HAP-1 (cell line): ENCODE results near the gene PSG6.
"Not testable (repeated sequence)": the region's sequence is repeated elsewhere in the genome, so short reads cannot be mapped to it uniquely, and the experiment has no call there.

Experiments used
- DNase-seq, 2 experiments: peaks; one replicate each; pipeline ENCODE4 v3.0.0-alpha.2; 2016 to 2020; ENCODE audit warnings: low spot score in 2 of 2
- H3K27me3 ChIP-seq: fragments of 250-450 bp; sonication (Bioruptor Pico); 2 replicates; pipeline ENCODE4 v1.5.1; 2020; ENCODE audit warnings: low read depth, mild to moderate bottlenecking, moderate library complexity
- H3K36me3 ChIP-seq: fragments of 250-450 bp; sonication (Bioruptor Pico); replicated peaks from 2 replicates; pipeline ENCODE4 v1.5.1; 2020; ENCODE audit warnings: mild to moderate bottlenecking
- H3K4me1 ChIP-seq: fragments of 250-450 bp; sonication (Bioruptor Pico); 2 replicates; pipeline ENCODE4 v1.5.1; 2020; ENCODE audit warnings: mild to moderate bottlenecking
- H3K4me3 ChIP-seq: fragments of 250-450 bp; sonication (Bioruptor Pico); 2 replicates; pipeline ENCODE4 v1.5.1; 2020; ENCODE audit warnings: mild to moderate bottlenecking, moderate library complexity
- H3K9me3 ChIP-seq: fragments of 250-450 bp; sonication (Bioruptor Pico); 2 replicates; pipeline ENCODE4 v1.5.1; 2020; ENCODE audit warnings: mild to moderate bottlenecking, moderate library complexity
- in situ Hi-C: fragments of 300-500 bp; cut with MboI; formaldehyde crosslinking; loops from 3 replicates; pipeline ENCODE4 v1.14.3; 2020; ENCODE audit warnings: low sequenced_read_pairs, inconsistent platforms, mixed read lengths

PSG6 gene

DNA sequence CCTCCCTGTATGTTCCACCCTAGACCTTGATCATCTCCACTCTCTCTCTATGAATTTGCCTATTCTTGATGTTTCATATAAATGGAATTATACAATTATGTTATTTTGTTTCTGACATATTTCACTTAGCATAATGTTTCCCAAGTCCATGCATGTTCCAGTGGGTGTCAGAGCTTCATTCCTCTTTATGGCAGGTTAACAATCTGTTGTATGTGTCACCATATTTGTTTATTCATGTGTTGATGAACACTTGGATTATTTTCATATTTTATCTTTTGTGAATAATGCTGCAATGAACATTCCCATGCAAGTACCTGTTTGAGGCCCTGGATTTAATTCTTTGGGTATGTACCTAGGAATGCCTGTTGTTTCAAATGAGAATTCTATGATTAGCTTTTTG is 3.3 kb upstream of the PSG6 start:
- H3K27me3 ChIP-seq, H3K4me3 ChIP-seq, in situ Hi-C loops, H3K4me1 ChIP-seq, DNase-seq, H3K36me3 ChIP-seq, H3K9me3 ChIP-seq: not testable (repeated sequence)

DNA sequence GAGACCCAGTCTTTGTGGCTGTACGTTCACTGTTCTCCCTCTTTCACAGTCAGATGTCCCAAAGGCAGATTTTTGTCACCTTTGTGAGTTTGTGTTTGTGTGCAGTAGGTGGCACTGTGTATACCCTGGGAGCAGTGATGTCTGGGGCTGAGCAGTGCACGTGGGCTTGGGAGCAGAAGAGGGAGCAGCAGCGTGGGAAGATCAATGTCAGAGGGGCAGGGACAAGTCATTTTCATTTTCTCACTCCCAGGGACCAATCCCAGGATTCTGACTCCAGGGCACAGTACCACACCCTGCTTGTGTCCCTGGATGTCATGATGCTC is 2.0 kb upstream of the PSG6 start:
- Histone ChIP-seq H3K4me3 (no peak overlapping the region), H3K9me3 (no peaks in the 10 kb centered on the region), H3K4me1 (no peaks in the 10 kb centered on the region), H3K27me3 (no peaks in the 10 kb centered on the region), H3K36me3 (no peaks in the 10 kb centered on the region)
- DNase-seq, result no peak
- in situ Hi-C loops, result no loop called here

DNA sequence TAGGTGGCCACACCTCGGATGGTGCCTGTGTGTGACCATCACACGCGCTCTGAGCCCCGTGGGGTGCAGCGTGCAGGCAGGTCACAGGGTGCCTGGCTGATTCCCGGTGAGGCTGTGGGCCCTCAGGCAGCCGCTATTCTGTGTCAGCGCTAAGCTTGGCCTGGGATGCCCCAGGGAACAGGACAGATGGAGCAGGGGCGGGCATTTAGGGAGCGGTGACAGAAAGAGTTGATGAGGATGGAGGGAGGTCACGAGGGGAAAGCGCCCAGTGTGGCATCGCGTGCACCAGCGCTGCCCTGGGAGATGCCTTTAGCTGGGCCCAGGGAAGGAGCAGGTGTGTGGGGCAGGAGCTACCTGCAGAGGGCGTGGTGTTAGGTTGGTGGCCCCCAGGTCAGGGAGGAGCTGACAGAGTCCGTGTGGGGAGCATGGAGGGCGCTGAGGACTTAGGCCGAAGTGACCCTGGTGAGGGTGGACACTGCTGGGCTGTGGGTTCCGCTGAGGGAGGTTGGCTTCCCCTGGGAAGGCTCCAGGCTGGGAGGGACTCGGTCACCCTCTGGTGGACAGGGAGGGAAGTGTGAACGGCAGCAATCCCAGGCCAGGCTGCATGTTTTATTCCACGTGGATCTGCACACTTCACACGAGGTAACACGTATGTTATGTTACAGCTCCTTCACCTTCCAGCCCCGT is 1.5 kb upstream of the PSG6 start:
- H3K4me3 ChIP-seq, H3K4me1 ChIP-seq, in situ Hi-C loops, H3K36me3 ChIP-seq, H3K9me3 ChIP-seq, H3K27me3 ChIP-seq: not testable (repeated sequence)
- peak in 1 of 2 experiments; percentile 51 for DNase-seq

DNA sequence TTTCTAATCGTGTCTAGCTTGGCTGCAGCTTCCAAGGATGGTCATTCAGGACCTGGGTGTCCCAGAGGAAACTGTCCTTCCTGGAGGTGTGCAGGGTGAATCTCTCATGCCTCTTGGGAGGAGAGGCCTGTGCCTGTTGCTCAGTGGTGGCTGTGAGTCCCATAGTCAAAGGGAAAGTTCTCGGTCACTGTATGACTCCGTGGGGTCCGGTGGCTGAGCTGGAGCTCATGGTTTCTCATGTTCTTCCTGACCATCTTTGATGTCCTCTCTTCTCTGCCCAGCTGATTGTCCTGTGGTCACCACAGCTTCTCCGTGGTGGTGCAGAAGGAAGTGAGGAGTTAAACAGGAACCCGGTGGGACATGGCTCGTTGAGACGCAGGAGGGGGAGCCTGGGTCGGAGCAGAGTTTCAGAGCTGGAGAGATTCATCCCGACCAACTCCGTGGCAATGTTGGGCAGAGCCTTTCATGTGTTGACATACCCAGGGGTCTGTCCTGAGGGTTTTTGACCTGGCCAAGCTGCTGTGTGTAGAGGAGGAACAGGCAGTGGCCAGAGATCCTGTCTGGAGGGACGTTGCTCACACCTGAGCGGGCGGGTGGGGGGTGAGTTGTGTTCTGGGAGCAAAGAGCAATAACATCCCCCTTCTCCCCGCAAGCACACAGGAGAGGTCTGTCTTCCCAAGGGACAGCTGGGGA is 829 bp upstream of the PSG6 start:
- H3K9me3 ChIP-seq, H3K27me3 ChIP-seq, in situ Hi-C loops, H3K4me1 ChIP-seq, DNase-seq, H3K4me3 ChIP-seq, H3K36me3 ChIP-seq: not testable (repeated sequence)

DNA sequence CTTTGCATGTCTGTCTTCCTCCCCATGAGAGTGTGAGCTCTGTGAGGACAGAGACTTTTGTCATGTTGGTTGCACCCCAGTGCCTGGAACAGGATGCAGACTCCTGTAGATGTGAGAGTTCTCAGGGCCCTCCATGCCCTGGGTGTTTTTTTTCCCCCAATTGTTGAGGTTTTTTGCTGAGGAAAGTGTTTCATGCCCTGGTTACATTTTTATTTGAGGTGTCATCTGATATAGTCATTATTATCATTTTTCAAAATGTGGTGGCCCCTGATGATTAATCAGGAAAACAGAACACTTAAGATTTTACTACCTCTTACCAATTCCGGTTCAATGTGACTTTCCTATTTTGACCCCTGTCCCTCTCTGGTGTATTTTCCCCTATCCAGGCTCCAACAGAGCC is 763 bp downstream of the PSG6 start:
- in situ Hi-C loops, DNase-seq, H3K36me3 ChIP-seq, H3K4me3 ChIP-seq, H3K4me1 ChIP-seq, H3K9me3 ChIP-seq, H3K27me3 ChIP-seq: not testable (repeated sequence)

DNA sequence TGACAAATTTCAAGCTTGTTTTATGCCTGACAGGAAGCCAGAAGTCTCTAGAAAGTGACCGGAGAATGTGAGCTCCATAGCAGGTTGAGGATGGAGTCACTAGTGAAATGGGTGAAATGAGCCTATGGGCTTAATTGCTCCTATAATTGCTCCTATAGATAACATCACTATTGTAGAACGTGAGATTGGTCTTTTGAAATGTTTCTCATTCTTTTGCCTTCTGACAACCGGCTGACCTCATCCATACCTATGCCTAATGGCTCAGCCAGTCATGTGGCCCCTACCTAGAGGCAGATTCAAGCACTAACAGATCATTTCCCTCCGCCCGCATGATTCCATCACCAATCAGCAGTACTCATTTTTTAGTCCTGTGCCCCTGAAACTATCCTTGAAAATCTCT is 4.2 kb downstream of the PSG6 start:
- in situ Hi-C loops, H3K4me1 ChIP-seq: not testable (repeated sequence)

DNA sequence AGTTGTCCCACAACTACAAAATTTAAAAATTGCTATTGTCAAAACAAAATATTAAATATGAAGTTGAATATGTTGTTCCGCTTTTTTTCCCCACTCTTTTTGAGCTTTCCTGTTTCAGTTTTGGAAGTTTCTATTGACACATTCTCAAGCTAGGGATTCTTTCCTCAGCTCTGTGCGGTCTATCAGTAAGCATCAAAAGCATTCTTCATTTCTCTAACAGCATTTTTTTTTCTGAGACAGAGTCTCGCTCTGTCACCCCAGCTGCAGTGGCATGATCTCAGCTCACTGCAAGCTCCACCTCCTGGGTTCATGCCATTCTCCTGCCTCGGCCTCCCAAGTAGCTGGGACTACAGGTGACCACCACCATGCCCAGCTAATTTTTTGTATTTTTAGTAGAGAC is 4.8 kb downstream of the PSG6 start:
- H3K9me3 ChIP-seq, H3K36me3 ChIP-seq, in situ Hi-C loops: not testable (repeated sequence)

More for the DNA sequence above, 4.2 kb downstream of the PSG6 start:
- H3K9me3 ChIP-seq, H3K36me3 ChIP-seq, DNase-seq, H3K27me3 ChIP-seq, H3K4me3 ChIP-seq: not testable (repeated sequence)

DNA sequence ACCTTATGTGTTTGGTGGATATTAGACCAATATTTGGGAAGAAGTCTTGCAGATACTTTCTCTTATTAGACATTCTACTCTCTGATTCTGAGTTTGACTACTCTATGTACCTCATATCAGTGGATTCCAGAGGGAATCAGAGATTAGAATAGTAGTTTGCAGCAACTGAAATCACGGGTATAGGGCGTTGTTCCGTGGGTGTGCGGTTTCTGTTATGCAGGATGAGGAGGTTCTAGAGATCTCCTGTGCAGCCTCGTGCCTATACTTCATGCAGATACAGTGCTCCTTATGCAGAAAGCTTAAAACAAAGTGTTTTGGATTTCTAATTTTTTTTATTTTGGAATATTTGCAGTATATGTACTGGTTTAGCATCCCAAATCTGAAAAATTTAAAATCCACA is 6.0 kb downstream of the PSG6 start:
- H3K36me3 ChIP-seq, in situ Hi-C loops, H3K9me3 ChIP-seq, H3K4me1 ChIP-seq, H3K27me3 ChIP-seq, DNase-seq, H3K4me3 ChIP-seq: not testable (repeated sequence)

More for the DNA sequence above, 4.8 kb downstream of the PSG6 start:
- DNase-seq, H3K27me3 ChIP-seq, H3K4me1 ChIP-seq, H3K4me3 ChIP-seq: not testable (repeated sequence)

DNA sequence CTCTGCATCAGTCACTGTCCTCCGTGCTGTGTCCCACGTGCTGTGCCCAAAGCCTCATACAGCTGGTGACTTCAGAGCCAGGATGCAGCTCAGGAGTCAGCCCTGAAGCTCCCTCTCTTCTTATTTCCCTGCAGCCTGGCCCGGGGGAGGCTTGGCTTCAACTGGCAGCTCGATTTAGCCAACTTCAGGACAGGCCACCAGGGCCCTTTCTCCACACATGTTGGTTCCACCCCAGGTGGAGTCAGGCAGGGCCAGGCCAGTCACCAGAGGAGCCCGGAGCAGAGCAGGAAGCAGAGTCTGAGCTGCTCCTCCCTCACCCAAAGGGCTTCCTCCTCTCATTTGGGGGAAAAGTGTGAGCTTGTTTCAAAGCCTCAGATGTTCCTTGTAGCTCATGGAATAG is 11.5 kb downstream of the PSG6 start:
- H3K36me3 ChIP-seq, in situ Hi-C loops, DNase-seq: not testable (repeated sequence)

DNA sequence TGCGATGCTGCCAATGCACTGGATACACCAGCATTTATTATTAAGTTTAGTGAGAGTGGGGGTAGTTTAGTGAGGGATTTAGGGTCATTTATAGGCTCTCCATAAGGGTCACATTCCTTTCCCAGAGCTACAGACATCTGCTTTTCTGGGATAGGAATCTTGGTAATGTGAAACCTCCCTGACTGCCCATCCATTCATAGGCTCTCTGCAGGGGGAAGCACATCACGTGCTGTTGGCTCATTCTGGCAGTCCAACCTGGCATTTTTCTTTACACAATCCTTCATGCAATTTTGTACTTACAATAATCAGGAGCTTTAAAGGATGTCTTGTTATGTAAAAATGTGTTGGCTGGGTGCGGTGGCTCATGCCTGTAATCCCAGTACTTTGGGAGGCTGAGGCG is 17.1 kb downstream of the PSG6 start:
- H3K9me3 ChIP-seq, H3K4me1 ChIP-seq, H3K4me3 ChIP-seq, H3K36me3 ChIP-seq, H3K27me3 ChIP-seq, in situ Hi-C loops: not testable (repeated sequence)
- DNase-seq, result peak; percentile 36 to 38

More for the DNA sequence above, 11.5 kb downstream of the PSG6 start:
- not testable (repeated sequence) for H3K4me1 ChIP-seq, H3K4me3 ChIP-seq, H3K9me3 ChIP-seq, H3K27me3 ChIP-seq

DNA sequence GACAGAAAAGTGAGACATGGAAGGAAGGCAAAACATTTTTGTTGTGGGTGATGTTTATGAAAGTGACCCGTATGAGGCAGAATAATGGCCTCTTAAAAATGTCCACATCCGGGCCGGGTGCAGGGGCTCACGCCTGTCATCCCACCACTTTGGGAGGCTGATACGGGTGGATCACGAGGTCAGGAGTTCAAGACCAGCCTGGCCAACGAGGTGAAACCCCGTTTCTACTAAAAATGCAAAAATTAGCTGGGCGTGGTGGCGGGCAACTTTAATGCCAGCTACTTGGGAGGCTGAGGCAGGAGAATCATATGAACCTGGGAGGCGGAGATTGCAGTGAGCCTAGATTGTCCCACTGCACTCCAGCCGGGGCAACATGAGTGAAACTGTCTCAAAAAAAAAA is 18.0 kb downstream of the PSG6 start:
- H3K4me3 ChIP-seq, H3K27me3 ChIP-seq, in situ Hi-C loops, H3K9me3 ChIP-seq, H3K4me1 ChIP-seq, DNase-seq, H3K36me3 ChIP-seq: not testable (repeated sequence)

DNA sequence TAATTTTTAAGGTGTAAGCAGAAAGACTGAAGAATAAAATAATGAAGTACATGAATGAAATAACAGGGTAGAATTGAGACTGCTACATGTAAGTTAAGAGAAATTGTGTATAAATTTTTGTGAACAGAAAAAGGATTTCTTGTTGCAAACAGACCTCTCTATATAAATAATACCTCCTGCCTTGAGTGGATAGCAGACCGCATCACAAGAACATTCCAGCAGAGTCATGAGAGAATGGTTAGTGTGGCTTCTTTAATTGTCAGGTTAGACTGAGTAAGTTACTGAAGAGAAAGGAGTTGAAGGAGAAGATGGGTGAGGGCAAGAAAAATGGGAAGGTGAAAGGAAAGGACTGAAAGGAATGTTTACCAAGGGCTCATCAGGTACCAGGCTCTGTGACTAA is 18.6 kb downstream of the PSG6 start:
- in situ Hi-C loops, H3K9me3 ChIP-seq, DNase-seq, H3K4me3 ChIP-seq, H3K4me1 ChIP-seq, H3K27me3 ChIP-seq, H3K36me3 ChIP-seq: not testable (repeated sequence)

DNA sequence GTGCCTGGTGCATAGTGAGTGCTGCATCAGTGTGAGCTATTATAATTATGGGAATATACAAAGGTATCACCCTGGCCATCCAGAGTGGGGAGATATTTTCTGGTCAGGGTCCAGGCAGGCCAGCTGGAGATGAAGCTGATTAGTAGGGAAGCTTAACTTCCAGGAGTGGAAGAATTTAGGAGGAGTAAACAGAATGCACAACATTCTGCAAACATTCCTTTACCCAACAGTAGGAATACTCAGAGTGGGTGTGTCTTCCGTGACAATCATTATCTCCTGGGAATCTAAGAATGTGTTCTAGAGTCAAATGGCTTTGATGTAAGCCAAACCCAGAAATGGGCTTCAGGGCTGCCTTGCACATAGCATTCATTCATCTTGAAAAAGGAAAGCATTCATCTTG is 19.0 kb downstream of the PSG6 start:
- H3K36me3 ChIP-seq, H3K27me3 ChIP-seq, H3K4me1 ChIP-seq, H3K9me3 ChIP-seq, in situ Hi-C loops, DNase-seq, H3K4me3 ChIP-seq: not testable (repeated sequence)

DNA sequence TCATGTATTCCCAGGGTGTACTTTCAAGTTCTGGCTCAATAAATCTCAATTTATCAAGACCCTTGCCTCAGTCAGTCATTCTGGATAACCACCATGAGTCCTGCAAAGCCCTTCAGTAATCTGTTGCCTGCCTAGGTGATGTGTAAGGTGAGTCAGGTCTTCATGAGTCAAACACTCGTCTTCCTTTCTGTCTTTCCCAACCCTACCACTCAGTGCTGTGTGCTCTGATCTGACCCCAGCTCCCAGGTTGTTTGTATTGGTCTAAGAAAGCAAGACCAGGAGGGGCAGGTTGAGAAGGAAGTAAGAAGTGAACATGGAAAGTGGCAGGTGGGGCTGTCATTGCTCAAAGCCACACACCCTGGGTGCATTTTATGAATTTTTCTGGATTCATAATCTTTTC is 20.0 kb downstream of the PSG6 start:
- H3K4me1 ChIP-seq, H3K27me3 ChIP-seq, DNase-seq, H3K4me3 ChIP-seq, H3K36me3 ChIP-seq, in situ Hi-C loops, H3K9me3 ChIP-seq: not testable (repeated sequence)

DNA sequence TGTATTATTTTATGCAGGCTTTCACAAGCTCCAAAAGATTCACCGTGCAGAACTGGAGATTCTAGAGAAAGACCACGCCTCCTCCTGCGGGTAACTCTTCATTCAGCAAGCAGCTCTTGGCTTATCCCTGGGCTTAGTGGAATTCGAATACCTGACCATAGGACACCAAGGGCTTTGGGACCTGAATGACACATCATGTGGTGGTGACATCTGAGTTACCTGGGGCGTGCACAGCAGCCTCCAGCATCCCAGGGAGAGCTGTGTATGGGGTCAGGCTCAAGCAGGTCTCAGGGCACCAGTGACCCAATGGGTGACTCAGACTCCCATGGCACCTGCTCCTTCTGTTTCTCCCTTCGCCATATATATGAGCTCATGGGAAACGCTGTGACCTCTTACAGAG is 27.2 kb downstream of the PSG6 start:
- H3K27me3 ChIP-seq, H3K9me3 ChIP-seq, H3K4me1 ChIP-seq, in situ Hi-C loops, H3K36me3 ChIP-seq, H3K4me3 ChIP-seq, DNase-seq: not testable (repeated sequence)
